CD4-positive, alpha-beta T cell treated with Interleukin-6 at 100 ng/mL for 8 hours (primary cell): ENCODE data around the gene TIMM8B.
A peak's percentile ranks its signal among the peaks of the same experiment; 100 is the strongest.
"Not testable (repeated sequence)": the region's sequence is repeated elsewhere in the genome, so short reads cannot be mapped to it uniquely, and the experiment has no call there.

Source experiments
- DNase-seq: peaks from one replicate; pipeline ENCODE4 v3.0.0-alpha.2; 2020; ENCODE audit warnings: mixed read lengths, low spot score

Gene TIMM8B

GRCh38 chr11:112086422-112087191 lies at the start of gene TIMM8B, which contains the start of gene SDHD:
Gene TIMM8B, minus strand, starts transcription at chr11:112086756. Its CDS starts 33 bp downstream, at chr11:112086723.
Gene SDHD, plus strand, starts transcription at chr11:112086873. Its CDS starts 35 bp downstream, at chr11:112086908.
- peak; percentile 96 for DNase-seq

GRCh38 chr11:112134473-112134872 lies 47.9 kb upstream of the TIMM8B start:
- DNase-seq, result no peak

GRCh38 chr11:112132737-112133136 lies 46.2 kb upstream of the TIMM8B start:
- no peak for DNase-seq

GRCh38 chr11:112129656-112130055 lies 43.1 kb upstream of the TIMM8B start:
- DNase-seq, result no peak

GRCh38 chr11:112128483-112129121 lies 42.0 kb upstream of the TIMM8B start:
- DNase-seq, result no peak

GRCh38 chr11:112127056-112127455 lies 40.5 kb upstream of the TIMM8B start:
- DNase-seq, result no peak

- DNase-seq, result no peak
Measured at GRCh38 chr11:112123129-112123528, 36.6 kb upstream of the TIMM8B start.

GRCh38 chr11:112121981-112122615 lies 35.5 kb upstream of the TIMM8B start:
- DNase-seq, result no peak

- DNase-seq, result no peak
Measured at GRCh38 chr11:112118176-112118575, 31.6 kb upstream of the TIMM8B start.

GRCh38 chr11:112115386-112115785 lies 28.8 kb upstream of the TIMM8B start:
- DNase-seq, result no peak

- DNase-seq, result no peak
Measured at GRCh38 chr11:112114460-112114859, 27.9 kb upstream of the TIMM8B start.

- peak; percentile 17 for DNase-seq
Measured at GRCh38 chr11:112113539-112114457, 27.2 kb upstream of the TIMM8B start.

- no peak for DNase-seq
Measured at GRCh38 chr11:112106070-112106469, 19.5 kb upstream of the TIMM8B start.

- no peak for DNase-seq
Measured at GRCh38 chr11:112103446-112103845, 16.9 kb upstream of the TIMM8B start.

- DNase-seq, result no peak
Measured at GRCh38 chr11:112100462-112100861, 13.9 kb upstream of the TIMM8B start.

GRCh38 chr11:112097734-112098528 lies 11.4 kb upstream of the TIMM8B start:
- no peak for DNase-seq

GRCh38 chr11:112096194-112096593 lies 9.6 kb upstream of the TIMM8B start:
- DNase-seq, result no peak

GRCh38 chr11:112095302-112095701 lies 8.7 kb upstream of the TIMM8B start:
- DNase-seq, result not testable (repeated sequence)

GRCh38 chr11:112087212-112087611 lies 656 bp upstream of the TIMM8B start:
- no peak for DNase-seq

- DNase-seq, result no peak
Measured at GRCh38 chr11:112085822-112086421, 634 bp downstream of the TIMM8B start.

- DNase-seq, result no peak
Measured at GRCh38 chr11:112082729-112083128, 3.8 kb downstream of the TIMM8B start.
